OCI-LY1 (cell line): ENCODE results near the gene SLC12A4.
"Not testable (repeated sequence)": the region's sequence is repeated elsewhere in the genome, so short reads cannot be mapped to it uniquely, and the experiment has no call there.

Source experiments
- CTCF ChIP-seq: fragments of 200-600 bp; sonication (generic), shearing (Covaris generic); IDR thresholded peaks from 2 replicates; pipeline ENCODE4 v1.5.1; 2017; ENCODE audit warnings: mild to moderate bottlenecking, antibody characterized with exemption, low read length, moderate library complexity, mixed read lengths
- EZH2 ChIP-seq: fragments of 200-600 bp; sonication (generic), shearing (Covaris generic); IDR thresholded peaks from 2 replicates; pipeline ENCODE4 v1.8.0; 2017; ENCODE audit warnings: borderline replicate concordance, mixed run types, mild to moderate bottlenecking, antibody characterized with exemption, low read length, moderate library complexity, mixed read lengths

DNA sequence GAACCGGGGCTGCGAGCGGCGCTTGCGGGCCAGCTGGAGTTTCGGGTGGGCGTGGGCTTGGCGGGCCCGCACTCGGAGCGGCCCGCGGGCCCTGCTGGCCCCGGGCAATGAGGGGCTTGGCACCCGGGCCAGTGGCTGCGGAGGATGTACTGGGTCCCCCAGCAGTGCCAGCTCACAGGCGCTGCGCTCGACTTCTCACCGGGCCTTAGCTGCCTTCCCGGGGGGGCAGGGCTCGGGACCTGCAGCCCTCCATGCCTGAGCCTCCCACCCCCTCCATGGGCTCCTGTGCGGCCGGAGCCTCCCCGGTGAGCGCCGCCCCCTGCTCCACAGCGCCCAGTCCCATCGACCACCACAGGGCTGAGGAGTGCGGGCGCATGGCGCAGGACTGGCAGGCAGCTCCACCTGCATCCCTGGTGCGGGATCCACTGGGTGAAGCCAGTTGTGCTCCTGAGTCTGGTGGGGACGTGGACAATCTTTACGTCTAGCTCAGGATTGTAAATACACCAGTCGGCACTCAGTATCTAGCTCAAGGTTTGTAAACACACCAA lies 29.9 kb upstream of the SLC12A4 start:
- TF ChIP-seq CTCF, EZH2: not testable (repeated sequence)
